ENCODE results near the gene C16orf90. TPM values are rescaled to one million over a fixed set of nuclear protein-coding genes. Genes with fewer than 3 reads are reported as not detected.

The C16orf90 gene
- total and polyA plus RNA-seq, 5 donors from 2014 or later = not detected

- Histone ChIP-seq H3K27ac (ENCODE audit: insufficient read depth, low read length, poor library complexity, severe bottlenecking) (no peak overlapping the region), H3K27me3 (ENCODE audit: control insufficient read depth, insufficient read depth, low read length) (no peaks in the 10 kb centered on the region), H3K9me3 (ENCODE audit: control insufficient read depth in 2 of 2, low read length in 2 of 2) (no peaks in the 10 kb centered on the region), H3K36me3 (ENCODE audit: control insufficient read depth, insufficient read depth, low read length) (peaks cover 39% of the 10 kb centered on the region), H3K4me1 (ENCODE audit: control insufficient read depth, insufficient read depth, low read length, poor library complexity, severe bottlenecking) (no peaks in the 10 kb centered on the region), H3K4me3 (ENCODE audit: low read depth, low read length) (no peak overlapping the region)
- peaks cover 17% of the 10 kb centered on the region for H3K36me3 Mint-ChIP-seq
- ATAC-seq (ENCODE audit: low read depth in 2 of 2) = no peak
- no peak overlapping the region for H3K4me3 Mint-ChIP-seq
- no peaks in the 10 kb centered on the region for H3K27me3 Mint-ChIP-seq
- peaks cover 0 to 5% (median under 1%) of the 10 kb centered on the region in 4 donors for H3K4me1 Mint-ChIP-seq
- no peak overlapping the region for H3K27ac Mint-ChIP-seq
- no peak for DNase-seq
- H3K9me3 Mint-ChIP-seq = no peaks in the 10 kb centered on the region
These were observed 7.5 kb downstream of the C16orf90 start for GRCh38 chr16:3487521-3488410.

DNA sequence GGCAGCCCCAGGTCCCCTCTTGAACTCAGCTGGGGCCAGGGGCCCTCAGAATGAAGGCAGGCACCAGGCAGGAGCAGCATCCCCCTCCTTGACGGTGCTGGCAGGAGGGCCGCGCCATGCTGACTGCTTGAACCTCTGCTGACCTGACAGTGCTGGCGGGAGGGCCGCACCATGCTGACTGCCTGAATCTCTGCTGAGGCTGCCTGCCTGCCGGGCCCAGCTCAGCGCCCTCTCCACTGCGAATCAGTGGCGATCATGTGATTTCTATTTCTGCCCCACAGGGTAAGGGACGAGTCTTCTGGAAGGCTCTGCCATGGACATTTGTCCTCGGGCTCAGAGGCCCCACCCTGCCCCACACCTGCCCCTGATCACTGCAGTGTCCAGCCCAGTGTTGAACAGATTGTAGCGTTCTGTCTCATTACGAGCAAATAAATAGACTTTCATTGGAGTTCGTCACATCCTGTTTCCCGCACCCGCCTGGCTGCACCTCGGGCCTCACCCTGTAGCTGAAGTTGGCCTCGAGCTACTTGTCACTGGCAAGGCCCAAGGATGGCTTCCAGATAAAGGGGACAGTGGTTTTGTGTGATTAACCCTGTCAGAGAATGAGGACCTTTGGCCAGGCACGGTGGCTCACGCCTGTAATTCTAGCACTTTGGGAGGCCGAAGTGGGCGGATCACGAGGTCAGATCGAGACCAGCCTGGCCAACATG, 8.6 kb downstream of the C16orf90 start:
- H3K27me3 ChIP-seq (ENCODE audit: control insufficient read depth, insufficient read depth, low read length) = no peaks in the 10 kb centered on the region
- H3K4me1 ChIP-seq (ENCODE audit: control insufficient read depth, insufficient read depth, low read length, poor library complexity, severe bottlenecking) = no peaks in the 10 kb centered on the region
- DNase-seq (no peak), ATAC-seq (ENCODE audit: low read depth in 2 of 2) (no peak)
- H3K36me3 ChIP-seq (ENCODE audit: control insufficient read depth, insufficient read depth, low read length) = peaks cover 50% of the 10 kb centered on the region
- H3K4me1 Mint-ChIP-seq = peaks cover 0 to 5% (median under 1%) of the 10 kb centered on the region in 4 donors
- H3K36me3 Mint-ChIP-seq = peaks cover 21% of the 10 kb centered on the region
- no peak overlapping the region for H3K27ac Mint-ChIP-seq
- H3K4me3 ChIP-seq (ENCODE audit: low read depth, low read length) = no peak overlapping the region
- H3K27ac ChIP-seq (ENCODE audit: insufficient read depth, low read length, poor library complexity, severe bottlenecking) = no peak overlapping the region
- no peaks in the 10 kb centered on the region for H3K27me3 Mint-ChIP-seq
- H3K9me3 Mint-ChIP-seq = no peaks in the 10 kb centered on the region
- no peaks in the 10 kb centered on the region for H3K9me3 ChIP-seq (ENCODE audit: control insufficient read depth in 2 of 2, low read length in 2 of 2)
- no peak overlapping the region for H3K4me3 Mint-ChIP-seq

DNA sequence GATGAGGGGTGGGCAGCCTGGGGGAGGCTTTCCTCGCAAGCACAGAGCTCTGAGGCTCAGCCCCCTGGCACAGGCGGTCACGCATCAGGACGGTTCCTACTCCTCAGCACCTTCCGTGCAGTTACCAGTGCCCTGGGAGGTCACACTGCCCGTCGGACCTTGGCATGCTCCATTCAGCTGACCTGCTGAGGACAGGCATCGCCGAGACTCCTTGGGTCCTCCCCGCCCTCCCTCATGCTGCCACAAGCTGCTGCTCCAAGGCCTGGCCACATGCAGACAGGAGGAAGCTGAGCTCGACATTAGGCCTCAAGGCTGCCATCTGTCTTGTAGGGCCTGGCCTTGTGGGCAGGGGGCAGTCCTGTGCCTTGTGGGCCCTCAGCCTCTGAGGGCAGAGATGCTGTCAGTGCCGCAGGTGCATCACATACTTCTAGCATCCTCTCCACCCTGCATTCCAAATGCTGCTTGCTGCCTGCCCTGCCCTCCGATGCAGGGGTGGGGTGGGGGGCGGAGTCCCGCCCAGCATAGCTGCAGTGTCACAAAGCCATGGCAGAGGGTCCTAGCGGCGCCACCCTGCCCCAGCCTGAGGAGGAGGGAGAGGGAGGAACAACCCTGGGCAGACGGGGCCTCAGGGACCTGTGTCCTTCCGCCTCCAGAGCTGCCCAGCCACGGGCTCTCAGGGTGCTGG, 9.3 kb downstream of the C16orf90 start:
- Mint-ChIP-seq H3K36me3 (peaks cover 25% of the 10 kb centered on the region), H3K4me3 (no peak overlapping the region), H3K27me3 (no peaks in the 10 kb centered on the region), H3K4me1 (peaks cover 0 to 2% (median under 1%) of the 10 kb centered on the region in 4 donors), H3K27ac (no peak overlapping the region), H3K9me3 (no peaks in the 10 kb centered on the region)
- ATAC-seq (ENCODE audit: low read depth in 2 of 2) (no peak), DNase-seq (no peak)
- Histone ChIP-seq H3K27ac (ENCODE audit: insufficient read depth, low read length, poor library complexity, severe bottlenecking) (no peak overlapping the region), H3K4me3 (ENCODE audit: low read depth, low read length) (no peak overlapping the region), H3K4me1 (ENCODE audit: control insufficient read depth, insufficient read depth, low read length, poor library complexity, severe bottlenecking) (no peaks in the 10 kb centered on the region), H3K27me3 (ENCODE audit: control insufficient read depth, insufficient read depth, low read length) (no peaks in the 10 kb centered on the region), H3K36me3 (ENCODE audit: control insufficient read depth, insufficient read depth, low read length) (peaks cover 56% of the 10 kb centered on the region), H3K9me3 (ENCODE audit: control insufficient read depth in 2 of 2, low read length in 2 of 2) (no peaks in the 10 kb centered on the region)

GRCh38 chr16:3485097-3485745, 10.1 kb downstream of the C16orf90 start:
- ATAC-seq (ENCODE audit: low read depth in 2 of 2) (no peak), DNase-seq (no peak)
- Histone ChIP-seq H3K27ac (ENCODE audit: insufficient read depth, low read length, poor library complexity, severe bottlenecking) (no peak overlapping the region), H3K27me3 (ENCODE audit: control insufficient read depth, insufficient read depth, low read length) (no peaks in the 10 kb centered on the region), H3K4me1 (ENCODE audit: control insufficient read depth, insufficient read depth, low read length, poor library complexity, severe bottlenecking) (no peaks in the 10 kb centered on the region), H3K9me3 (ENCODE audit: control insufficient read depth in 2 of 2, low read length in 2 of 2) (no peaks in the 10 kb centered on the region), H3K4me3 (ENCODE audit: low read depth, low read length) (no peak overlapping the region), H3K36me3 (ENCODE audit: control insufficient read depth, insufficient read depth, low read length) (peaks cover 57% of the 10 kb centered on the region)
- no peaks in the 10 kb centered on the region for H3K27me3 Mint-ChIP-seq
- H3K9me3 Mint-ChIP-seq = no peaks in the 10 kb centered on the region
- H3K36me3 Mint-ChIP-seq = peaks cover 25% of the 10 kb centered on the region
- no peak overlapping the region for H3K4me3 Mint-ChIP-seq
- no peak overlapping the region for H3K27ac Mint-ChIP-seq
- peaks cover 0 to 3% (median under 1%) of the 10 kb centered on the region in 4 donors for H3K4me1 Mint-ChIP-seq

- no peak for DNase-seq
- no peak overlapping the region for H3K4me3 Mint-ChIP-seq
These were observed 10.8 kb downstream of the C16orf90 start for GRCh38 chr16:3484318-3485096.

DNA sequence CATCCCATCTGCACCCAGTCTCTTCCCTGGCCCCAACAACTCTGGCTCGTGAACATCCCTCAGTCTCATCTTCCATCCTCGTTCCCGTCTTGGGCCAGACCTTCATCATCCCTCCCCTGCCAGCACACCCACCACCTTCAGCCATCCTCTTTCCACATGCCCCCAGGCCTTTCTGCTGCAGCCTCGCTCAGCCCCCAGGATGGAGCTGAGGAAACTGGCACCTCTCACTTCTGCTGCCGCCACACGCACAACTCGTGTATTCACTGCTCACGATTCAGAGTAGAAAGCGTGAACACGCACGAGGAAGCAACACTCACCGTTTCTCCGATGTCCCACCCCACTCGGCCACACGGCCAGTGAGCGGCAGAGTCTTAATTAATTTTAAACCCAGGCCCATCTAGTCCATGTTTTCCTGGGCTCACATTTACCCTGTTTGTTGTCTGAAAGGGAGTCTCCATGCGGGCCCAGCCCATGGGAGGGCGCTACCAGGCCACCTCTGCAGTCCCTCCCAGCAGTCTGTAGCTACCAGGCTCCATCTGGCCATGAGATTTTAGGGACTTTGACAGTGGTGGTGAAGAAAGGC, 12.5 kb downstream of the C16orf90 start:
- peaks cover 8% of the 10 kb centered on the region for H3K4me1 ChIP-seq (ENCODE audit: control insufficient read depth, insufficient read depth, low read length, poor library complexity, severe bottlenecking)
- H3K36me3 ChIP-seq (ENCODE audit: control insufficient read depth, insufficient read depth, low read length) = peaks cover 65% of the 10 kb centered on the region
- H3K4me3 Mint-ChIP-seq = no peak overlapping the region
- no peak overlapping the region for H3K27ac Mint-ChIP-seq
- no peaks in the 10 kb centered on the region for H3K27me3 Mint-ChIP-seq
- no peaks in the 10 kb centered on the region for H3K9me3 Mint-ChIP-seq
- no peaks in the 10 kb centered on the region for H3K27me3 ChIP-seq (ENCODE audit: control insufficient read depth, insufficient read depth, low read length)
- peaks cover 8 to 19% (median 10%) of the 10 kb centered on the region in 4 donors for H3K4me1 Mint-ChIP-seq
- H3K36me3 Mint-ChIP-seq = peaks cover 25% of the 10 kb centered on the region
- H3K9me3 ChIP-seq (ENCODE audit: control insufficient read depth in 2 of 2, low read length in 2 of 2) = no peaks in the 10 kb centered on the region
- no peak overlapping the region for H3K4me3 ChIP-seq (ENCODE audit: low read depth, low read length)
- DNase-seq (no peak), ATAC-seq (ENCODE audit: low read depth in 2 of 2) (no peak)
- H3K27ac ChIP-seq (ENCODE audit: insufficient read depth, low read length, poor library complexity, severe bottlenecking) = no peak overlapping the region

More at GRCh38 chr16:3484318-3485096, 10.8 kb downstream of the C16orf90 start:
- Mint-ChIP-seq H3K9me3 (no peaks in the 10 kb centered on the region), H3K27ac (no peak overlapping the region), H3K27me3 (no peaks in the 10 kb centered on the region), H3K36me3 (peaks cover 25% of the 10 kb centered on the region), H3K4me1 (peaks cover 5 to 10% (median 6%) of the 10 kb centered on the region in 4 donors)
- Histone ChIP-seq H3K9me3 (ENCODE audit: control insufficient read depth in 2 of 2, low read length in 2 of 2) (no peaks in the 10 kb centered on the region), H3K27me3 (ENCODE audit: control insufficient read depth, insufficient read depth, low read length) (no peaks in the 10 kb centered on the region), H3K4me1 (ENCODE audit: control insufficient read depth, insufficient read depth, low read length, poor library complexity, severe bottlenecking) (peaks cover 3% of the 10 kb centered on the region), H3K4me3 (ENCODE audit: low read depth, low read length) (no peak overlapping the region), H3K36me3 (ENCODE audit: control insufficient read depth, insufficient read depth, low read length) (peaks cover 57% of the 10 kb centered on the region), H3K27ac (ENCODE audit: insufficient read depth, low read length, poor library complexity, severe bottlenecking) (no peak overlapping the region)
- no peak for ATAC-seq (ENCODE audit: low read depth in 2 of 2)
